Brain microvascular endothelial cell (primary cell): Measurements from ENCODE around the gene RAB27A.
A peak's percentile ranks its signal among the peaks of the same experiment; 100 is the strongest.
"Not testable (repeated sequence)": the region's sequence is repeated elsewhere in the genome, so short reads cannot be mapped to it uniquely, and the experiment has no call there.

Source experiments
- DNase-seq: peaks from one replicate; pipeline ENCODE4 v3.0.0-alpha.2; 2020
- H3K27ac ChIP-seq: fragments of 250-450 bp; sonication (Bioruptor Pico); 2 replicates; pipeline ENCODE4 v1.5.1; 2020; ENCODE audit warnings: mild to moderate bottlenecking, moderate library complexity
- H3K27me3 ChIP-seq: fragments of 250-450 bp; sonication (Bioruptor Pico); replicated peaks from 2 replicates; pipeline ENCODE4 v1.5.1; 2020; ENCODE audit warnings: mild to moderate bottlenecking
- H3K36me3 ChIP-seq: fragments of 250-450 bp; sonication (Bioruptor Pico); replicated peaks from 2 replicates; pipeline ENCODE4 v1.5.1; 2020; ENCODE audit warnings: mild to moderate bottlenecking
- H3K4me3 ChIP-seq: 2 replicates; pipeline ENCODE4 v1.5.1; 2011; ENCODE audit warnings: low read depth, mild to moderate bottlenecking, control low read depth, low read length, moderate library complexity
- CTCF ChIP-seq: IDR thresholded peaks from 2 replicates; pipeline ENCODE4 v1.5.1; 2011; ENCODE audit warnings: low read depth, mild to moderate bottlenecking, moderate library complexity, low read length, control low read depth, inconsistent platforms; ENCODE audit errors: missing control alignments
- in situ Hi-C: cut with HindIII; loops from 2 replicates; pipeline ENCODE4 v1.10.0; 2017; ENCODE audit warnings: low sequenced_read_pairs, low pct_ligation_motif_present

Gene RAB27A

DNA sequence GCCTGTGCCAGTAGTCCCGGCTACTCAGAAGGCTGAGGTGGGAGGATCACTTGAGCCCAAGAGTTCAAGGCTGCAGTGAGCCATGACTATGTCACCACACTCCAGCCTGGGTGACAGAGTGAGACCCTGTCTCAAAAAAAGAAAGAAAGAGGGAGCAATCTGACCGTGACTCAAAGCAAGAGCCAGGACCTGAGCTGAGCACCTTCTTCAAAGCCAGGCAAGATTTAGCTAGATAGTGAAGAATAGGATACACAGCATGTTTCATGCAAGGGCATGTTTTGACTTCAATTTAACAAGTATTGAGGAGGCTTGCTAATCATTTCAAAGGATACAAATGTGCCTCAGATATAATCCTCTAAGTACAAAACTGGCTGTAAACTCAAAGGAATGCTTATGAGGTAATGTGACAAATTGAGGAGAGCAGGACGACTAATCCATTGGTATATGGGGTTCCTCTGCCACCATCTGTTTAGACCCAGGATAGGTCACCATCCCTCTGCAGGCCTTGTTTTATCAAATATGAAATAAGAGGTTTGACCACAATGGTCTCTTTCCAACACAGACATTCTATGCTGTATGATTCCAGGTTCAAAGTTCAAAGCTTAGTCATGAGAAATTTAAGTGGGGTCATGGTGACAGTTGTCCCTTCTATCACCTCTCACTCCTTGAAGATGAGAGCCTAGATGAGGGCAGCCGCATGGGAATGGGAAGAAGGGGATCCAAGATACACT lies 33.2 kb downstream of the RAB27A start:
- Histone ChIP-seq H3K4me3 (no peak overlapping the region), H3K27me3 (no peaks in the 10 kb centered on the region), H3K36me3 (no peaks in the 10 kb centered on the region), H3K27ac (no peak overlapping the region)
- no peak for TF ChIP-seq CTCF
- no peak for DNase-seq
- in situ Hi-C loops, result no loop called here

DNA sequence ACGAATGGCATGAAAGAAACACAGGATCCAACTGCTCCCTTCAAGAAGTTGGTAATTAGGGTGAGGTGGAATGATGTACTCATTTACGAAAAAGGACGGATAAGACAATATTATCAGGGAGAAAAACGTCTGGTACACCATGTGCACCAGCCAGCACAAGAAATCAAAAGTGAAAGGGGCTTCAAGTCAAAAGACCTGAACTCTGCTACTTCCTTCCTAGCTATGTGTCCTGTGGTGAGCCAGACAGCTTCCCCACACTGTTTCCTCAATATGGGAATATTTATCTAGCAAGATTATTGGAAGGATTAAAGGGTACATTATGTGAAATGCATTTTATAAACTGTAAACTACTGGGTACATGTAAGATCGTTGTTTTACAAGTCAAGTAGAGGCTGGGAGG lies 33.9 kb downstream of the RAB27A start:
- no peak overlapping the region for H3K4me3 ChIP-seq
- H3K27ac ChIP-seq, result no peak overlapping the region
- no peak for DNase-seq
- in situ Hi-C loops, result no loop called here
- H3K27me3 ChIP-seq, result no peaks in the 10 kb centered on the region
- no peaks in the 10 kb centered on the region for H3K36me3 ChIP-seq
- TF ChIP-seq CTCF, result no peak

- DNase-seq, result no peak
- Histone ChIP-seq H3K4me3 (no peak overlapping the region), H3K36me3 (no peaks in the 10 kb centered on the region), H3K27ac (no peak overlapping the region), H3K27me3 (no peaks in the 10 kb centered on the region)
- no peak for TF ChIP-seq CTCF
- in situ Hi-C loops, result no loop called here
Measured at GRCh38 chr15:55254916-55255679, 34.5 kb downstream of the RAB27A start.

GRCh38 chr15:55253580-55253979 lies 36.0 kb downstream of the RAB27A start:
- in situ Hi-C loops, result no loop called here
- no peak for TF ChIP-seq CTCF
- Histone ChIP-seq H3K27me3 (no peaks in the 10 kb centered on the region), H3K4me3 (no peak overlapping the region), H3K36me3 (no peaks in the 10 kb centered on the region), H3K27ac (peak overlapping the region; percentile 23)
- DNase-seq, result peak; percentile 19

DNA sequence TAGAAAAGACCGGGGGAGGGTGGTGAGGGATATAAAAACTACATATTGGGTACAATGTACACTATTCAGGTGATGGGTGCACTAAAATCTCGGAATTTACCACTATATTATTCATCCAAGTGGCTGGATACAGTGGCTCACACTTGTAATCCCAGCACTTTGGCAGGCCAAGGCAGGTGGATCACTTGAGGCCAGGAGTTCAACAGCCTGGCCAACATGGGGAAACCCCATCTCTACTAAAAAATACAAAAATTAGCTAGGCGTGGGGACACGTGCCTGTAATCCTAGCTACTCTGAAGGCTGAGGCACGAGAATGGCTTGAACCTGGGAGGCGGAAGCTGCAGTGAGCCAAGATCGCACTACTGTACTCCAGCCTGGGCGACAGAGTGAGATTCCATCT lies 37.4 kb downstream of the RAB27A start:
- H3K36me3 ChIP-seq, H3K27ac ChIP-seq, H3K27me3 ChIP-seq, H3K4me3 ChIP-seq, DNase-seq, in situ Hi-C loops: not testable (repeated sequence)

DNA sequence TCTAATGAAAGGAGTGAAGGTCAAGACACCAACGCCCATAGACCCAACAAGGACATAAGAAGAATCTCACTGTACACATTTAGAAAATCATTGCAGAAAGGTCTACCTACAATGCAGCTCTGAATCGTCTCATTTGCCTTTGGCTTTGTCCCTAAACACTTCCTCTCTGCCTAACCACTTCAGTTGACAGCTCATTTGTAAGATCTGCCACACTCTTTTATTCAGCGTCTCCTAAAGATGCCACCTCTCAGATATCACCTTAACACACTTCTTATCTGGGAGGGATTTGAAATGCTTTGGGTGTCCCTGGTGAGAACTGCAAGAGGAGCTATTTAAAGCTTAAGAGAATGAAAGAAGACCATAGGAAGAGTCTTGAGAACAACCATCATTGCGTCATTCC lies 38.7 kb downstream of the RAB27A start:
- TF ChIP-seq CTCF, result no peak
- Histone ChIP-seq H3K27ac (no peak overlapping the region), H3K36me3 (no peaks in the 10 kb centered on the region), H3K27me3 (no peaks in the 10 kb centered on the region), H3K4me3 (no peak overlapping the region)
- no peak for DNase-seq
- in situ Hi-C loops, result no loop called here
